Mesenteric fat pad (tissue), 1 donor: ENCODE results near the gene GGTLC1. TPM values are rescaled to one million over a fixed set of nuclear protein-coding genes. Genes with fewer than 3 reads are reported as not detected.

Source experiments
- DNase-seq: peaks from one replicate; pipeline ENCODE4 v3.0.0-alpha.2; 2020; ENCODE audit warnings: low spot score
- long read RNA-seq: library from polyadenylated mRNA; unstranded; transcript quantifications from one replicate; pipeline ENCODE4 v2.0.0, GENCODE V29; 2020
- total RNA-seq: library from RNA; stranded (reverse); fragmentation: NEBNext Ultra II Directional; extraction: Animal tissue kit (Norgen Biotek cat#: 25700); gene quantifications from one replicate; pipeline ENCODE4 v1.2.1, GENCODE V29; 2021
- donor health status: DM: yes; HTN: yes; CAD: no.

GGTLC1 gene
- not detected for total RNA-seq
- long read RNA-seq = 0 reads

DNA sequence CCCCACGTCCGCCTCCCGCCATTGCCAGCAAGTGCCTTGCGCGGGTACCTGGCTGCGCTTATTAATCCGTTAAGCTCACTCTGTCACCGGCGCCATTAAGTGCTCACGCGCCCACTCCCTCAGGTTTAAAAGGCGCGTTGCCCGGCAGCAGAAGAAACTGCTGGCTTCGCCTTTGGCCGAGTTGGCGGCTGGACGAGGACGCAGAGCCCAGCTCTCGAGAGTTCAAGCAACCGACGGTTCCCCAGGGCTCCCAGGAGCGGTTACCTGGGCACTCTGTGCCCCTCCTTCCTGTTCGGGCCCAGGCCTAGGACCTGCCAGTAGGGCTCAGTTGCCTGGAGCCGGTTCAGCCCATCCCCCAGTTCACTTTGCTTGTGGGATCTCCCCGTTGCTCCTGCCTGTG is at the start of gene GGTLC1:
Gene GGTLC1 (minus strand): TSS at position 219 of the 400 bp plus-strand sequence. CDS start 2,168 bp downstream, outside the sequence.
- peak; percentile 81 for DNase-seq

DNA sequence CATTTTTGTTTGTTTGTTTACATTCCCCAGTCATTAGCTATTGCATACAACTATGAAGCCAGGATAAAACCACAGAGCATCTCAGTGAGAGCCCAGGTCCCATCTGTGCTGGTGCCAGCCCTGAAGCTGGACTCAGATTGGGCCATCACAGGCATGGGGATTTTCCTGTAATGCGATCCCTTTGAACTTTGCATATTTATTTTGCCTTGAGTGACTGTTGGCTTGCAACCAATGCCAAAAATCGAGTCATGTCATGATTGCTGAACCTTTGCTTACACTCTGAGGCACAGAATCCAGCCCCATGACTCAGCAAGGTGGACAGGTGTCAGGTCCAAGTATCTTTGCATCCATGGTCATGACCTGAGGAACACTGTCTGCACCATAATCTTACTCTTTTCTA is 46.2 kb upstream of the GGTLC1 start:
- no peak for DNase-seq

DNA sequence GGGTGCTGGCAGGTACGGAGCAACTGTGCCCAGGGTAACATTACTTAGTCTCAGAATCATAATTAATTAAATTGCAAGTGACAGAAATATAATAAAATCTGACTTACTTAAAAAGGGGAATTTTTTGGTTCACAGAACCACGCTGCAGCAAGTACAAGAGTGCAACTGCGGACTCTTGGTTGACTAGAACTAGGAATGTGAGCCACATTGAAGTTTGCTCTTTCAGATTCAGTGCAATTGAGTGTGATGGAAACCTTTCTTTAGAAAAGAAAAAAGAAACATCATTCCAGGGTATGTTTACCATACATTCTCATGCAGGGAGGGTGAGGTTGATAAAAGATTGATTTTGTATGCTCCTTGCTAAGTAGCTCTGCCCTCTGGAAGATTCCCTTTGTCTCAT is 45.0 kb upstream of the GGTLC1 start:
- no peak for DNase-seq

DNA sequence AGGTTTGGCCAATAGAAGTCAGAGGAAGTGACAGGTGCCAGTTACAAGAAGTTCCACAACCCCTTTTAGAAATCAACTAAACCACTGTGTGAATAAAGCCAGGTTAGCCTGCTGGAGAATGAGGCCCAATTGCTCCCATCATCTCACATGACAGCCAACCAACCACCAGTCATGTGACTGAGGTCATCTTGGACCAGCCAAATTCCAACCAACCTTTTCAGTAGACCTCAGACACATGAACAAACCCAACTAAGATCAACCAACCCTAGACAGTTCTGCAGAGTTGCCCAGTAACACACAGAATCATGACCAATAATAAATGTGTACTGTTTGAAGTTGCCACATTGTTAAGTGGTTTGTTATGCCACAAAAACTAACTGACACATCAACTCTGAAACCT is 44.6 kb upstream of the GGTLC1 start:
- DNase-seq = no peak

DNA sequence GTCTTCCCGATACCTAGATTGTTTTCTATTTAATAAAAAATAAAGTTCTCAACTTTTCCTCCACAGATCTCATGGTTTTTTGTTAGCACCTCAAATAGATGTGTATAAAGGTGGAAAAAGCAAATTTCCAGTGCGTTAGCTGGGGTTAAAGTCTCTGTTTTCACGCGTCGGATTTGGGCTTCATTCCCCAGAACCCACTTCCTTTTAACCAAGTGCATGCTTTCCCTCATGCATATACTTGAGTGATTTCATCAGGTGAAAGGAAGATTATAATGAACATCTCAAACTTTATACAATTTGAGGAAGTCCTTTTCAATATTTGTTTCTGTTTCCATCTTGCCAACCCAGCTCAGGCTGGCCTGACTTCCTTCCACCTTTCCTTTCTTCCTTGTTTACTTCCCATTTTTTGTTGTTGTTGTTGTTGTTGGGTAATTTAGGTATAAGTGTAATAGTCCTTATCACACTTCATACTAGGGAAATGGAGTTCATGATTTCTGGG is 43.9 kb upstream of the GGTLC1 start:
- DNase-seq = no peak

DNA sequence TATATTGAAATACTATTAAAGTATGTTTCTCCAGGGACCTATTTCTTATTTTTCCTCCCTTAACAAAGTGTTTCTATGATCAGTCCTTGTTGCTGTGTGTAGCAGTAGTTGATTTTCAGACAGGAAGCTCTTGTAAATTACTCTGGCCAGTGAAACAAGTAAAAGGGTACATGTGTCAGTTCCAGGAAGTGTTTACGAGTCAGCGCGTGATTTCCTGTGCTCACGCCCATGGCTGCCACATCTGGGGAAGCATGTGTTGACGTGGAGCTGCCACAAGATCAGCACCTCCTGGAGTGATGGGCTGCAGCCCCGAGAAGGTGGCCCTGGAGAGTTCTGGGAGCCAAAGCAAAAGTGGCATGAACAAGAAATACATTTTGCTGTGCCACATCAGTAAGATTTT is 38.6 kb upstream of the GGTLC1 start:
- peak; percentile 81 for DNase-seq

DNA sequence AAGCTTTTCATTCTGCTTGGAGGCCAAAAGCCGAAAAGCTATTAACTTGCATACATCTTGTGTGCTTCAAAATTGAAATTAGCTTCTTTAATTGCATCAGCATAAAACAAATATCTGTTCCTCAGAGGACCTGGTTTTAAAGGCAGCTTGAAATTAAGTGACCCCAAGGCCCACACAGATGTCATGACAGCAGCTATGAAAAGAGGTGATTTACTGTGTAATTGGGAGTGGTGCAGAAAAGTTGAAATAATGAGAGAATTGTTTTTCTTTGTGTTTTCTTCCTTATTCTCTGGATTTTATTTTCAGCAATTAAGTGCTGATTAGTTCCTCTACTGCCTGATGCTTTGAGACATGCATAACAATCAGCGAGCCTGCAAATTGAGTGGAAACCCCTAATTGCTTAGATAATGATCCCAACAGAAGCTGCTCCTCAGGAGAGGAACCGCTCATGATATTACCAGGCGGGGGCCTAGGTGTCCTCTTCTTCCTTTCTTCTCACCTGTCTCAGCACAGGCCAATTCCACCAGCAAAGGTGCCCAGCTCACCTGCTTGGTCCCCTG is 34.1 kb upstream of the GGTLC1 start:
- DNase-seq = no peak

DNA sequence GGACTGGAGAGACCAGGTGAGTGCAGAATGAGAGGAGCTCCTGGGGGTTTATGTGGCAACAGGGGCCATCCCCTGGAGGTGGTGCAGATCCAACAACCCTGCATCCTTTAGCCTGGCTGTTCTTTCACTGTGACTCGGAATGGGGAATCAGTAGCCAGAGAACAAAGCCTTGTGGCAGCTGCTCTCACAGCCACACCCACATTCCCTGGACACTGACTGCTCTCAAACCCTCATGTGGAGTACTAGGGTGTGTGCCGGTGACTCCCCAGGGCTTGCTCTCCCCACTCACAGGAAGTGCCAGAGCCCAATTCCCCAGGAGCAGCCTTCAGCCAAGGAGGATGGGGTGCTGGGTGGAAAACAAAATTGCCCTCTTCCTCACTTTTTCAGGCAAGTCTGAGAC is 30.2 kb upstream of the GGTLC1 start:
- no peak for DNase-seq

DNA sequence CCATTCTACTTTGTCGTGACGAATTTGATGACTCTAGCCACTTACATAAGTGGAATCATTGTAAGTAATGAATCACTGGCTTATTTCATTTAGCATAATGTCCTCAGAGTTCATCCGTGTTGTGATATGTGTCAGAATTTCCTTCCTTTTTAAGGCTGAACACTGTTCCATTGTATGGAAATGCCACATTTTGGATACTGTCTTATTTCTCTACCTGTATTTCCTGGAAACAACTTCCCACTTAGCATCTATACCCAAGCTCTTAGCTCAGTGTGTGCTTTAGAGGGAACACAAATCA is 28.8 kb upstream of the GGTLC1 start:
- no peak for DNase-seq

DNA sequence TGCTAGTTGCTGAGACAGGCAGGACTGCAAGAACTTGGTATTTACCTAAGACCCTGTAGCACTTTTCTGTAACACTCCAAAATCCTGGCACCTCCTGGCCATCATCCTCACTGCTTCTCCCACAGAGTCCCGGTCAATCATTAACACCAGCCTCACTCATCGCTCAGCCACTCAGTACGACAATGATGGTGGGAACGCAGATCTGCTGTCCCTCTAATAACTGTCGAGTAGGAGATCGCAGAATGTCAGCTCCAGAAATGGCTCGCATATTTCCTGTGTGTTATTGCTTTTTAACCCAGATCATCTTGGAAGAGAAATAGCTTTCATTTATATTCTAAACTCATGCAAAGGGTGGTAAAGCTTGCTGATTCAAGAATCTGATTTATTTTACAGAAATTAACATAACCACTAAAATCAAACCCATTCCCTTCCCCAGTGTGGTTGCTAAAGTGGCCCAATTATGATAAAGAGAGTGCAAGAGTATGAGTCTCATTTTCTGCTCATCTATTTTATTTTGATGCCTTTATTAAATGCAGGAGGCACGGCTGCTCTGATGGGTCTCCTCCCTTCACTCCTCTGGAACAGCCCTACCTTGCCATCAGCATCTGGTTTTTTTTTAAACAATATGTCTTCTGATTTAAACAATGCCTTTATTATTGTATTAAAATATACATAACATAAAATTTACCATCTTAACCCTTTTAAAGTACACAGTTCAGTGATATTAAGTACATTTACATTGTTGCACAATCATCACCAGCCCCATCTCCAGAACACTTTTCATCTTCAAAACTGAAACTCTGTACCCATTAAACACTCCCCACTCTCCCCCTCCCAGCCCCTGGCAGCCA is 28.3 kb upstream of the GGTLC1 start:
- DNase-seq = no peak

DNA sequence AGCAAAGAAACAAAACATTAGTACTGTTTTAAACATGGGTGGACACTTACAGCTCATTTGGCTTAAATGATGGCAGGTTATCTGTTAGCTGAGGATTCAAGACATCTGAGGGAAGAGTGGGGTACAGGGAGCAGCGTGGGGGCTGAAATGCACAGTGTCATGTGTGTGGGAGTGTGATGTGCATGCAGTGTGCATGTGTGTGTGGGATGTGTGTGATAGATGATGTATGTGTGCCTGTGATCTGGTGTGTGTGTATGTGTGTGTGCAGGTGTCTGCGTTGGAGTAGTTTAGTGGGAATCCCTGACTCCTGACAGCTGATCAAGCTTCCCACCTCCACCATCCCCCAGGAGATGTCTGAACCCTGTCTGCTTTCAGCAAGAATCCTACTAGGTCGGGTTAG is 25.4 kb upstream of the GGTLC1 start:
- no peak for DNase-seq

DNA sequence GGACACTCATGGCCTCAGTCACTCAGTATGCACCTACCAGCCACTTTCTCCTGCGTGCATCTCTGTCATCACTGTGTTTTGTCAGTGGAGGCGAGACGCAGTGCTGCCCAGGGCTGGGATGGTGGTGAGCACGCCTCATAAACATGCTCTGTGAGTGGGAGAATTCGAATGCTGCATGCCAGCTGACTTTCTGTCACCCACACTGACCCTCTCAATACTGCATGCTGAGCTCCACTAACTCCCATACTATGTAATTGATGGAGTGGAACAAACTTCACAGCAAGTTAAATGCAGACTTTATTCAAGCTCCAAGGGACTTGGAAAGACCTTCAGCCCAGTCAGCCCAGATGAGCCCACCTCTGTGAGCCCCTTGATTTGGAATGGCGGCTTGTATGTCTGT is 22.7 kb upstream of the GGTLC1 start:
- DNase-seq = no peak

DNA sequence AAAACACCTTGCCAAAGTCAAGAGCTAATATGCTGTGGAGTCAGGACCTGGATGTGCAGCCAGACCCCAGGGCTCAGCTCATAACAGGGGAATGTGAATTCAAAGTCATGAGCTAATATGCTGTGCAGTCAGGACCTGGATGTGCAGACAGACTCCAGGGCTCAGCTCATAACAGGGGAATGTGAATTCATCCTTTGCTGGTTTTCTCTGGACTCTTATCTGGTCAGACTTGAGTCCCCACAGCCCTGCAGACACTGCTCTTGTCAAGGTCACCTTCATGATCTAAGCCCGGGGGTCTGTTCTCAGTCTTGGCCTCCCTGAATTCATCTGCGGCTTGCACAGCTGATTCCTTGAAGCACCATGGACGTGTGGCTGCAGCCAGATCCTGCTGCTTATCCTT is 19.2 kb upstream of the GGTLC1 start:
- no peak for DNase-seq

DNA sequence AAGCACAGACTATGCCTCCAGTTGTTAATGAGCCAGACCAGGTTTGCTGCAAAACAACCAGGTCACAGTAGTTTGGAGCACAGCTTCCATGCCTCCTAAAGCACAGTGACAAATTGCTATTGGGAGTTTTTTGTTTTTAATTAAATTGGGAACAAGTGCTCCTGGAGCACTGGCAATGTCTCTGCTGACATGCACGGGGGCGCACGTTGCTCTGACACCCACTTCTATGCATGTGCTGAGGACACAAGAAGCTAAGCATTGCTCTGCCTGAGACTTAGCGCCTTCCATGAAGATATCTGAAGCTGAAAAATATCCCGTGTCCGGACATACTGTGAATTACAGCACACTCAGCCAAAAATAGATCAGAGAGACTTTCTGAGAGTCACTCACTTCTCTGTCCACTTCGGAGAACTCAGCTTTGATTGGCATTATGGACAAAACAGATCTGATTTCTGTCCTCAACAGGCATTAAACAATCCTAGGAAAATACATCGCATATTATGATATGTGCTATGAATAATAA is 18.6 kb upstream of the GGTLC1 start:
- DNase-seq = no peak

DNA sequence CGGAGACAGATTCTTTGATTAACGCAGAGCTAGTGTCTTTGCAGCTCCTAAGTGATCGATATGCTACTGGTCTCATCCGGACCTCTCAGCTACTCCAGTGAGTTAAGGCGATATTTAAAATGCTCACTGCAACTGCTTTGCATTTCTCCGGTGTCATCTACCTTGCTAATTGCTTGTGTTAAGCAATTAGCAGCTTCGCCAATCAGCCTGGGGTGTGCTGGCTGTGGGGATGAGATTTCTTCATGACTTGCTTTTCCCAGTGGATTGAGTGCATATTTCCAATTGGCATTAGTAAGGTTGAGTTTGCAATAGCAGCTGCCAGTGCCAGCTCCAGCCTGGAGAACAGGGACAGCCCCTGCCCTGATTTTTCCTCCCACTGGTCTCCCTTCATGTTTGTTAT is 18.0 kb upstream of the GGTLC1 start:
- DNase-seq = no peak

DNA sequence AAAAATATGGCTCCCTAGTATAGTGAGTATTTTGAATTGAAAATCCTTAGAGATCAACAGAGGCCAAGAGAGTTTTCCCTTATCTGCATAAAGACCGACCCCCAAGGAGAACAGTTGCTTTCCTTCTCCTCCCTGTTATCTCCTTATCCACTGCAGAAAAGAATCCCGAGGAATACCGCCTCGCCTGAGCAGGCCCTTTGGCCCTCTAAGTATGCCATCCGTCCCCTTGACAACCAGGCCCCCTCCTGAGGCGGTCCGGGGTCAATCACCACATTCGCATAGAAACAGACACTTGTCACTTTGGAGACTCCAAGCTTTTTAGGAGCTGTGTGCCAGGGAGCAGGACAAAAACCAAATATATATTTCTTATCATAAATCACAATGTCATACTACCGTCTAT is 15.9 kb upstream of the GGTLC1 start:
- no peak for DNase-seq

DNA sequence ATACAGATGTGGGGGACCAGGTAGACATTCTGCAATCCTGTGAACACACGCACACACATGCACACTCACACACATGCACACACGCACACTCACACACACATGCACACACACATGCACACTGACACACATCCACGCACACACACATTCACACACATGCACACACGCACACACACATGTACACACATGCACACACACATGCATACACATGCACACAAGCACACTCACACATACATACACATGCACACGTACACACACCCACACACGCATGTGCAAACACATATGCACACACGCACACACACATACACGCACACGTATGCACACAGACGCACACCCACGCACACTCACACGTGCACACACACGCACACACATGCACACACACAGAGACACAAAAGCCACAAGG is 14.3 kb upstream of the GGTLC1 start:
- no peak for DNase-seq

DNA sequence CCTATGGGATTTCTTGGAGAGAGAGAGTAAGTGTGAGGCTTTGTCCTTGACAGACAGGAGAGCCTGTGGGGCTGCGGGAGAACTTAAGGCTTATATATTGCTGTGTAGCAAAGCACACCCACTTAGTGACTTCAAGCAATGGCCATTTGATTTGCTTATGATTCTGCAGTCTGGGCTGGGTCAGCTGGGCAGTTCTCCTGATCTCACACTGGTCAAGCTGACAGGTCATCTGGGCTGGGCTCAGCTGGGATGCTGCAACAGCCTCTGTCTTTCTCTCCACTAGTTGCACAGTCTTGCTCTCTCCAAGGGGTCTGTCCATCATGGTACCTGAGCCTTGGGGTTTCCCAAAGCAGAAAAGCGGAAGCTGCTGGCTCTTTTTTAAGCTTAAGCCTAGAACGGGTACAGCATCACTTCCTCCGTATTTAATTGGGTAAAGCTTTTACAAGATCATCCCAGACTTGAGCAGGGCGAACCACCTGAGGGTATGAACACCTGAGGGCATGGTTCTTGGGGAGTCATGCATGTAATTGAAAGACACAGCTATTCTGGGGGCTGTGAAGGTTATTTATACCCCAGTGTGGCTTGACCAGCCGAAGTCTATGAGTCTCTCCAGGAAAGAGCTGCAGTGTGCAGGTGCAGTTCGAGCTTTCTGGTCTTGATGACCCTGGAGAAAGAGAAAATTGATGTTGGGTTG is 13.3 kb upstream of the GGTLC1 start:
- no peak for DNase-seq

DNA sequence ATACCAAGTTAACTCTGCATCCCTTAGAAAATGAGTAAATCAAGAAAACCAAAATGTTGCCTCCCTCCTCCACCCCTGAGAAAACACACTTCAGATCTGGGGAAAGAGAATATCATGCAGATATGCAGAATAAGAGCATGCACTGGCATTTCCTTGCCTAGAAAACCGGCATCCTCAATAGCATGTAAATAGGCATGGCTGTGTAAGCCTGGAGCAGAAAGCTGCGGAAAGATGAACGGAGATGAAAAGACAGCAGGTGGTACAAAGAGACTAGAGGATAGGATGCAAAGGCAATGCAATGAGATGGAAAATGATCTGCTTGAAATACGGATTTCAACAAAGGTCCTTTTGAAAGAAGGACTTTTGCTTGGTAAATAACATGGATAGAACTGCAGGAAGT is 10.3 kb upstream of the GGTLC1 start:
- no peak for DNase-seq

DNA sequence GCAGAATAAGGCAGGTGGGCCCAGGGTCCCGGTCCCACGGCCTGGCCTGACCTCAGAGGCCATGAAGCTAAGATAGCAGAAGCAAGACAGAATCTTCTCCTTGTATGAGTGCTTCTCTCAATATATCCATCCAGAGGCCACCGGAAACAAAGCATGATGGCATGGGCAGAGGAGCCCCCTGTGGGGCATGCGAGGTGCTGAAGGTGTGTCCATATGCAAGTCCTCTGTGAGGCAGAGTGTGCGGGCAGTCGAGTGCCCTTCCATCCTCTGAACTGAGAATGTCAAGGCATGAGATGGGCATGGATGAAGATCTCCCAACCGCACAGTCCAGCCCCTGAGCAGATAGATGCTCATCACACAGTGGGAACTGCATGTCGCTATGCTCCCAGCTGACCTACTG is 9.8 kb upstream of the GGTLC1 start:
- DNase-seq = peak; percentile 69

DNA sequence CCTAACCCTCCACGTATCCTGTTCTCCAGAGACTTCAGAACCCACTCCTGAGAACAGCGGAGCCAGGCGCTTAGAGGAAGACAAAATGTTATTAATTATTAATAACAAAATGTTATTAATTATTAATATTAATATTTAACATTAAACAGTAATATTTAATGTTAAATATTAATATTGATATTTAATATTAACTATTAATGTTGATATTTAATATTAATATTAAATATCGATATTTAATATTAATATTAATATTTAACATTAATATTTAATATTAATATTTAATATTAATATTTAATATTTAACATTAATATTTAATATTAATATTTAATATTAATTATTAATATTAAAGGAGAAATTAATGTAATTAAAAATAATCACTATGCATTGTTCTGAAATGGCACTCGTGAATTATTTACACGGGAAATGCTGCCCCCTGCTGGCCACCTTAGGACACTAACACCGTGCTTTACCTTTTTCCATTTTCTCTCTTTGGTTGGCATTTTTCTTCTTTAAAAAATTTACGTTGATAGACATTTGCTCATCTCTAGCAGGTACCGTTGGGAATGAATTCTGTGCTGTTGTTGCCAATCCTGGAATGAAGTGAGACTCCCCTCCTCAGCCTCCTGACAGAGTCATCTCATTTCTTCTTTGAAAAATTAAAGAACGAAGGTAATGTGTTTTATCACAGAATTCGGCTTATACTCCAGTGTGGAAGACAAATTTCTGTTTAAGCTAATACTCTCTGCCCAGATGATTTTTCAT is 7.5 kb upstream of the GGTLC1 start:
- DNase-seq = no peak

DNA sequence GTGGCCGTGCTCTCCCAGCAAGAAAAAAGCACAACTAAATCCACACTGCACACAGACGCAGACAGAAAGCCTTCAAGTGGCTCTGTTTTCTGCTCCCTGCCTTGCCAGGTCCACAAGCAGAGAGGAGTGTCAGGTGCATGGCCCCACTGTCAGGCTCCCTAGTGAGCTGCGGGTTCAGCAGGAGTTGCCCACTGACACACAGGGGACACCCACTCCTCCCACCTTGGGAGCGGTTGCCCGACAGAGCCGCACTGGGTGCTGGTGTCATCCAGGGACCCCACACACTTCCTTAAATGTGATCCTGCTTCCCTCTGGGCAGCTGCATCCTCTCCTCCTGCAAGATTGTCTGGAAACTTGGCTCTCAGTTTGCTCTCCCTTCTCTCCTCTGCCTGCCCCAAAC is 6.7 kb upstream of the GGTLC1 start:
- peak; percentile 64 for DNase-seq
